HG03469 (cell line): Measurements from ENCODE around the gene EMD.
A peak's percentile ranks its signal among the peaks of the same experiment; 100 is the strongest.
"Not testable (repeated sequence)": the region's sequence is repeated elsewhere in the genome, so short reads cannot be mapped to it uniquely, and the experiment has no call there.

Experiments
- ATAC-seq: cut with Tn5 transposase; IDR thresholded peaks from one replicate; pipeline ENCODE4 v1.9.1; 2021; ENCODE audit warnings: mild to moderate bottlenecking, moderate library complexity, moderate number of reproducible peaks; ENCODE audit not compliant: unreplicated experiment

The EMD gene

GRCh38 chrX:154389812-154390747, 11.0 kb downstream of the EMD start:
- ATAC-seq, result peak; percentile 55

GRCh38 chrX:154396363-154396762, 17.3 kb downstream of the EMD start:
- ATAC-seq, result not testable (repeated sequence)

GRCh38 chrX:154396973-154397887, 18.1 kb downstream of the EMD start:
- ATAC-seq, result no peak

- ATAC-seq, result peak; percentile 77
Observed at GRCh38 chrX:154397888-154398667, 19.0 kb downstream of the EMD start, which contains the start of gene RPL10. TSS of gene RPL10 (plus strand) at chrX:154398377. CDS start at chrX:154398520, 143 bp downstream.

- no peak for ATAC-seq
Observed at GRCh38 chrX:154398668-154399526, 19.8 kb downstream of the EMD start.

GRCh38 chrX:154399527-154400368, 20.7 kb downstream of the EMD start:
- ATAC-seq, result no peak

- not testable (repeated sequence) for ATAC-seq
Observed at GRCh38 chrX:154400369-154400817, 21.3 kb downstream of the EMD start.

GRCh38 chrX:154401045-154401799, 22.1 kb downstream of the EMD start:
- ATAC-seq, result no peak

- ATAC-seq, result no peak
Observed at GRCh38 chrX:154401918-154402621, 23.0 kb downstream of the EMD start.

GRCh38 chrX:154402622-154403127, 23.6 kb downstream of the EMD start:
- no peak for ATAC-seq

GRCh38 chrX:154403192-154403591, 24.1 kb downstream of the EMD start:
- ATAC-seq, result no peak

- no peak for ATAC-seq
Observed at GRCh38 chrX:154403858-154404257, 24.8 kb downstream of the EMD start.

- no peak for ATAC-seq
Observed at GRCh38 chrX:154404625-154405192, 25.6 kb downstream of the EMD start.

GRCh38 chrX:154408659-154409221, 29.6 kb downstream of the EMD start:
- no peak for ATAC-seq

GRCh38 chrX:154409222-154409871, 30.3 kb downstream of the EMD start, which contains the start of gene DNASE1L1:
TSS of gene DNASE1L1 (minus strand) at chrX:154409254. CDS start at chrX:154405568, 3,686 bp downstream.
- ATAC-seq, result no peak

- peak; percentile 26 for ATAC-seq
Observed at GRCh38 chrX:154411981-154412340, 32.9 kb downstream of the EMD start.
